ENCODE measurements around the gene UGT1A8.

UGT1A8 gene

GRCh38 chr2:233773854-233774253 lies 156.4 kb downstream of the UGT1A8 start:
- TF ChIP-seq CTCF (IDR thresholded peaks at IDR 0.05; ENCODE audit: low read depth, low read length) (no peak), MAX (IDR thresholded peaks at IDR 0.05; ENCODE audit: low read depth, low read length) (no peak), MYC (IDR thresholded peaks at IDR 0.05; ENCODE audit: low read depth, low read length) (no peak), POLR2A (IDR thresholded peaks at IDR 0.05; ENCODE audit: extremely low read depth, insufficient read length) (no peak)
- H3K4me3 ChIP-seq (ENCODE audit: low read depth, low read length) = no peak overlapping the region
- no peak for DNase-seq (ENCODE audit: low read depth)

- DNase-seq (ENCODE audit: low read depth) = no peak
- TF ChIP-seq POLR2A (IDR thresholded peaks at IDR 0.05; ENCODE audit: extremely low read depth, insufficient read length) (no peak), MYC (IDR thresholded peaks at IDR 0.05; ENCODE audit: low read depth, low read length) (no peak)
- no peak overlapping the region for H3K4me3 ChIP-seq (ENCODE audit: low read depth, low read length)
These were observed 158.0 kb downstream of the UGT1A8 start for GRCh38 chr2:233775414-233775813.

GRCh38 chr2:233778030-233778429 lies 160.6 kb downstream of the UGT1A8 start, which contains the start of gene MROH2A:
Gene MROH2A, plus strand, starts transcription at chr2:233778330. Its CDS starts 1,029 bp downstream, at chr2:233779359.
- DNase-seq (ENCODE audit: low read depth) = no peak
- H3K4me3 ChIP-seq (ENCODE audit: low read depth, low read length) = no peak within 1 kb of the TSS
- TF ChIP-seq CTCF (IDR thresholded peaks at IDR 0.05; ENCODE audit: low read depth, low read length) (no peak), MYC (IDR thresholded peaks at IDR 0.05; ENCODE audit: low read depth, low read length) (no peak), MAX (IDR thresholded peaks at IDR 0.05; ENCODE audit: low read depth, low read length) (no peak), POLR2A (IDR thresholded peaks at IDR 0.05; ENCODE audit: extremely low read depth, insufficient read length) (no peak)

GRCh38 chr2:233779722-233780121 lies 162.3 kb downstream of the UGT1A8 start:
- no peak for DNase-seq (ENCODE audit: low read depth)
- TF ChIP-seq MAX (IDR thresholded peaks at IDR 0.05; ENCODE audit: low read depth, low read length) = no peak
- TF ChIP-seq MYC (IDR thresholded peaks at IDR 0.05; ENCODE audit: low read depth, low read length) = no peak
- TF ChIP-seq CTCF (IDR thresholded peaks at IDR 0.05; ENCODE audit: low read depth, low read length) = no peak
- no peak for TF ChIP-seq POLR2A (IDR thresholded peaks at IDR 0.05; ENCODE audit: extremely low read depth, insufficient read length)
- H3K4me3 ChIP-seq (ENCODE audit: low read depth, low read length) = no peak overlapping the region

- no peak for TF ChIP-seq POLR2A (IDR thresholded peaks at IDR 0.05; ENCODE audit: extremely low read depth, insufficient read length)
- no peak for TF ChIP-seq CTCF (IDR thresholded peaks at IDR 0.05; ENCODE audit: low read depth, low read length)
- no peak for TF ChIP-seq MAX (IDR thresholded peaks at IDR 0.05; ENCODE audit: low read depth, low read length)
- TF ChIP-seq MYC (IDR thresholded peaks at IDR 0.05; ENCODE audit: low read depth, low read length) = no peak
- no peak overlapping the region for H3K4me3 ChIP-seq (ENCODE audit: low read depth, low read length)
- DNase-seq (ENCODE audit: low read depth) = no peak
These were observed 163.3 kb downstream of the UGT1A8 start for GRCh38 chr2:233780771-233781170.

GRCh38 chr2:233789554-233789953 lies 172.1 kb downstream of the UGT1A8 start:
- no peak for TF ChIP-seq POLR2A (IDR thresholded peaks at IDR 0.05; ENCODE audit: extremely low read depth, insufficient read length)
- TF ChIP-seq CTCF (IDR thresholded peaks at IDR 0.05; ENCODE audit: low read depth, low read length) = no peak
- no peak for TF ChIP-seq MAX (IDR thresholded peaks at IDR 0.05; ENCODE audit: low read depth, low read length)
- TF ChIP-seq MYC (IDR thresholded peaks at IDR 0.05; ENCODE audit: low read depth, low read length) = no peak
- no peak overlapping the region for H3K4me3 ChIP-seq (ENCODE audit: low read depth, low read length)
- no peak for DNase-seq (ENCODE audit: low read depth)
